NCI-H2196 (cell line): ENCODE measurements around the gene CUX1.
"Not testable (repeated sequence)": the region's sequence is repeated elsewhere in the genome, so short reads cannot be mapped to it uniquely, and the experiment has no call there.

Source experiments
- DNase-seq: peaks from one replicate; lab custom pipeline; 2025; ENCODE audit not compliant: unreplicated experiment; lab: John Stamatoyannopoulos, UW

The CUX1 gene

DNA sequence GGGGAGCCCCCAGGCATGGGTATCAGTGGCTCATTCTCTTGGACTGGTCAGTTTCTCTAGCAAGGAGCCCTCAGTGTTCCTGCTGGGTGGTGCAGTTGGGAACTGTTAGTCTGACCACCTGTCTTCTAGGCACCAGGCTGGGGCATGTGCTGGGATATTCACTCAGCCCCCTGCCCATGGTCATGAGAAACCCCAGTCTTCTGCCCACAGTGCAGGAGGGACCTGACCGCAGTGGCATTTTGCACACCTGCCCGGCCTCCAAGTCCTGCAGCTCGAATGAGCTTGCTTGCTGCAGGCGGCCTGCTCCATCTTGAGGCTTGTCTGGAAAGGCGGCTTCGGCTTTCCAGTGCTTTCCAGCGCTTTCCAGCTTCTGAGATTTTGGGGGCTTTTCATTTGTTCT, 36.3 kb downstream of the CUX1 start:
- no peak for DNase-seq

DNA sequence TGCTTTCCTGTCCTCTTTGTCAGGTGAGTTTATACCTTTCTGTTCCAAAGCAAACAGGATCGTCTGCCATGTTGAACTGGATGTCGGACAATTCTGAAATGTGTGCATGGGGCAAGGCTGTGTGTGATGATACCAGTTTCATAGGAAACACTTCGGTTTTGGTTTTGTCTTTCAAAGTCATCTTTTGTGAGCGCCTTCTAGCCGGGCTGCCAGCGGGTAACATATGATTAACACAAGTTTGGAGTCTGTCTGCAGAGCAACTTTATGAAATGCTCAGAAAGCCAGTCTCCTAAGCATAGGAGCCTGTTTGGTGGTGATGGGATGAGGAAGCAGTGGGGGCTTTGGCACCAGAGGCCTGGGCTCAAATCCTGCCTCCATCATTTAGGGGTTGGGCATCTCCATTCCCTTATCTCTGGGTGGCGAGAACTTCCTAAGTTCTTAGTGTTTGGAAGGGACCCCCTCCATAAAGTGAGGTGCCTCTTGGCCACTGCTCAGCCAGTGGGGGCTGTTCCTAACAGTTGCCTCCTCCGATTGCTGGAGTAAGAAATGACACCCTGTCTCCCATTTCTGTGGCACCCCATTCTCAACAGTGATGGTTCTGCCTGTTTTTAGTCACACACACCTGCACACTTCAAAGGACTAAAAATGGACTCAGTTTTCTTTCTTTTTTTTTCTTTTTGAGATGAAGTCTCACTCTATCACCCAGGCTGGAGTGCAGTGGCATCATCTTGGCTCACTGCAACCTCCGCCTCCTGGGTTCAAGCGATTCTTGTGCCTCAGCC, 36.8 kb downstream of the CUX1 start:
- DNase-seq = no peak

DNA sequence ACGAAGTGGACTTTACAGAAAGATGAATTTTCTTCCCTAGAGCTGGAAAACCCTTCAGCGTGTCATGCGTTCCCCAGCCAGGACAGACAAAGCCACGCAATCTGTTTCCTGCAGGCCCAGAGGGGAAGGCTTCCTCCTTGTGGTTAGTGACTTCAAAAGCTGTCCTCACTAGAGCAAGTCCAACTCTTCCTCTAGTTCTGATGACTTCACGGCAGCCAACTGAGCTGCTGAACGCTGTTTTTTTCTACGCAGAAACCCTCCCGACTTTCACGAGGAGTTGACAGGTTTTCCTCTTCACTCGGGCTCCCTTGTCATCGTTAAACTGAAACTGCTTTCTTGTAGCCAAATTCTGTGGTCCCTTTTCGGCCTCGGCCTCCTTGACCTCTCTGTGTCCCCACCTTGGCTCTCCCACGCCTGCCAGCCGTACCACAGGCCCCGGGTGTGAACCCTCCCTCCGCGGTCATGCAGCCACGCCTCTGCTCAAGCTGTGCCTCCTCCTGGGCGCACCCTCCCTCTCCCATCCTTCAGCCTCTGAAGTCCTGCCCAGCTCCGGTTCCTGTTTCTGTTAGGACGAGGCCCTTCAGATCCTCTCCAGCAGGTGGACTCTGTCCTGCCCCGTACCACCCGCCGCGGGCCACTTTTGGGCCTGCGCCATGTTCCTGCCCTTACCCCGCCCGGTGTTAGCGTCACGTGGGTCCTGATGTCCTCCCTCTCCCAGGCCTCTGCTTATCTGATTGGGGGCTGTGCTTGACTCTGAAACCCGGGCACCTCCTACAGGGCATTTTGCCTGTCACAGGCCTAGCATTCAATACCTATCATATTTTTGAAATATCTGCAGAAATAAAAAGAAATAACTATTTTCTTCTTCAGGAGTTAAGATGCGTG, 39.3 kb downstream of the CUX1 start:
- DNase-seq = peak; percentile 98

DNA sequence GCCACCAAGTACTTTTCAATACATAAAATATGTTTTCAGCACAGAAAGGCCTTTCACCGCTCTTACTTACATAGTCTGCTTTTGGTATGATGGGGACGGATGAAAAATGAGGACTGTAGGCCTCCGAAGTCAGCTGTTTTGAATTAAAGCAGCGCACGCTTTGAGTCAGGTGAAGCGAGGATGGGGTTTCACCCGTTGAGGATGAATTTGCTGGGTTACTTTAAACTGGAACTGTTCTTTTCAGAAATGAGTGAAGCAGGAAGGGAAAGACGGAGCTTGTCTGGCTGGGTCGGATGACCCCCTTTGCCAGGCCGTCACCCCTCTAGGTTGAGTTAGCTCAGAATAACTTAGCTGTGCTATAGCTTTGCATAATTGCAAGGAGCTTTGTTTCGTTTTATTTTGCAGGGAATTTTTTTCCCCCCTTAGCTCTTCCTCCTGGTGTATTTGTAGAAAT, 40.0 kb downstream of the CUX1 start:
- DNase-seq = no peak

DNA sequence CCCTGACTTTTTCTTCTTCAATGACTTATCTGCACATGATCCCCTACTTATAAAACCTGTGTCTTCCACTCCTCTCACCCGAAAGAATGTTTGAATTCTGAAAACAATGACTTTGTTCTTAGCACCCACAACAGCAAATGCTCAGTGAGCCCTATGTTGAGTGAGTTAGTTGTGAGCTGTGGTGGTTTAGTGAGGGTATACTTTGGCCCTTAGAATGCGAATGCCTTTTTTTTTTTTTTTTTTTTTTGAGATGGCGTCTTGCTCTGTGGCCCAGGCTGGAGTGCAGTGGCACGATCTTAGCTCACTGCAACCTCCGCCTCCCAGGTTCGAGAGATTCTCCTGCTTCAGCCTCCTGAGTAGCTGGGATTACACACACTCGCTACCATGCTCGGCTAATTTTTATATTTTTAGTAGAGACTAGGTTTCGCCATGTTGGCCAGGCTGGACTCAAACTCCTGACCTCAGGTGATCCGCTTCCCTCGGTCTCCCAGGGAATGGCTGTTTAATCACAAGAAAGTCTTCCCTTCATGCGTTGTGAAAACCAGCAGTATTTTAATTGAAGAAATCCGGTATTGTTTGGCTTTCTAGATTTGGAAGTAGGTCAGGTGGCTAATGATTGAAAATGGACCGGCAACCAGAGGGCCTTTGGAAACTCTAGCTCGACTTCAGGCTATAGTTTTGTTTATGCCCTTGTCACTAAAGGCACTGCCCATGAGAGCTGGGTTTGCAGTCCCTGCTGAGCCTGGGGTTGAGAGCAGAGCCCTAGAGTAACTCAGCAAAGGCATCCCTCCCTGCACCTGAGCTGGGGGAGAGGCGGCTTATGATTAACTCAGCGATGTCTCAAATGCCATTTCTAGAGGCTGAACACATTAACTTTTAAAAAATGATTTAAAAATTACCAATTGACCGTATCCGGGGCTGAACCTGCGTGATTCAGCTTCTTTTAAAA, 41.3 kb downstream of the CUX1 start:
- DNase-seq = no peak

DNA sequence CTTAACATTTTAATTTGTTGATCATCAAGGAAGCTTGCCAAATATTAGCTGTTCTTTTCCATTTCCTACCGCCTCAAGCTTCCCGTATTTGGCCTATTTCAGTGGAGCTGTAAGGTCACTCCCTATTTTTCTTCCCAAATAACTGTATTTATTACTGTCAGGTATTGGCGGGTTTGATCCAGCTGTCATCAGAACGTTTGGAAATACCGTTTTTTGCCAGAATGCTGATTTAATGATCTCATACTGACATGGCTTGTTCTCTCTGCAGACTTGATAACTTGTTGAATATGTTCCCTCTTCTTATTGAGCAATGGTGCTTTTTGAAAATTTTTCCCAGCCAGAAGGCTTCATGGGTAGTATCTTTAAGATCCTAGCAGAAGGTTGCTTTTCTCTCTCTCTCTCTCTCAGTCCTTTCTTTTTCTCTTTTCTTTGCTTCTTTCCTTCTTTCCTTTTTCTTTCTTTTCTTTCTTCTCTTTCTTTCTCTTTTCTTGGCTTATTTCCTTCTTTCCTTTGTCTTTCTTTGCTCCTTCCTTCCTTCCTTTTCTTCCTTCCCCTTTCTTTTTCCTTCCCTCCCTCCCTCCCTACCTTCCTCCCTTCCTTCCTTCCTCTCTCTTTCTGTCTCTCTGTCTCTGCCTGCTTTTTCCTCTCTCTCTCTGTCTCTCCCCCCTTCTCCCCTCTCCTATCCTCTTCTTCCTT, 42.1 kb downstream of the CUX1 start:
- DNase-seq = no peak

DNA sequence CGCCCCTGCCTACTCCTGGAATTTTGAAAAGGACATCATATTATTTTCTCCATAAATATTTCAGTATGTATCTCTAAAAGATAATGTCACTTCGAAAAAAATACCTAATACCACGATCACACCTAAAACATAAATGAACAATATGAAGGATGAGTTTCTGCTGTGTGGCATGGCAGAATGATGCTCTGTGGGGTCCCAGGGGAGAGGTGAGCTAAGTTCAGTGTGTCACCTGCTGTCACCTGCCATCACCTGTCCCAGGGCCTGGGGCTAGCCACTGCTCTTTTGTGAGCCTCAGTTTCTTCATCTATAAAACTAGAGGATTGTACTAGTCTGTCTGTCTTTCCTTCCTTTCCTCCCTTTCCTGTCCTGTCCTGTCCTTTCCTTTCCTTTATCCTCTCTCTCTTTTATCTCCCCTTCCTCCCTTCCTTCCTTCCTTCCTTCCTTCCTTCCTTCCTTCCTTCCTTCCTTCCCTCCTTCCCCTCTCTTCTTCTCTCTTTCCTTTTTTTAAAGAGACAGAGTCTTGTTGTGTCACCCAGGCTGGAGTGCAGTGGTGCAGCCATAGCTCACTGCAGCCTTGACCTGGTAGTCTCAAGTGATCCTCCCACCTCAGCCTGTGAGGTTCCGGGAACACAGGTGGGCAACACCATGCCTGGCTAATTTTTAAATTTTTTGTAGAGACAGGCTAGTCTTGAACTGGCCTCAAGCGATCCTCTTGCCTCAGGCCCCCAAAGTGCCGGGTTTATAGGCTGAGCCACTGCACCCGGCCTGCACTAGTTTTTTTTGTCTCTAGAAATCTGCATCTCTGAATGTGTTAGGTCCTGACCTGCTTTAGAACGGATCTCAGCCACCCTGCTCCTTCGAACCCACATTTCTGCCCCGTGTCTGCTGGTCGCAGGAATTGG, 43.1 kb downstream of the CUX1 start:
- DNase-seq = no peak

DNA sequence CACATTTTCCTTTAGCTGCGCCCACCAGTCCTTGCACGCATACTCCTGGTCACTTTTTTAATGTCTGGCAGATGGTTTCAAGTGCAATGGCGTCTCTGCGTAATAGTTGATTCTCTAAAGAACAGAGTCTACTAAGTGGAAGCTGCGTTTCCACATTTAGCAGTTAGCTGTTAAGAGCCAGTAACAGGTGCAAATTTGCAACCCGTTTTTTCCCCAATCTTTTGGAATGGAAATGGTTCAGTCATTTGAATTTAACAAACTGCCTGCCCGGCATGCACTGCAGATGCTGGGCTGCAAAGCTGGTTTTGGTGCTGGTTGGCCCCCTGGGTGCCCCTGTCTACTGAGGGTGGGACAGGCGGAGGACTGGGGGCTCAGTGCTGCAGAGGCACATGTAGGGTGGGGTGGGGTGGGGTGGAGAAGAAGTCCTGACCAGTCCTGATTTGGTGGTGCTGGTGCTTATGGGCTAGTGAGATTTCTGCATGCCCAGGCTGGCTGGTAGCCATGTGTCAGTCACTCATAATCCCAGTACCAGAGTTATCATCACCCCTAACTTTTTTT, 43.9 kb downstream of the CUX1 start:
- DNase-seq = no peak

DNA sequence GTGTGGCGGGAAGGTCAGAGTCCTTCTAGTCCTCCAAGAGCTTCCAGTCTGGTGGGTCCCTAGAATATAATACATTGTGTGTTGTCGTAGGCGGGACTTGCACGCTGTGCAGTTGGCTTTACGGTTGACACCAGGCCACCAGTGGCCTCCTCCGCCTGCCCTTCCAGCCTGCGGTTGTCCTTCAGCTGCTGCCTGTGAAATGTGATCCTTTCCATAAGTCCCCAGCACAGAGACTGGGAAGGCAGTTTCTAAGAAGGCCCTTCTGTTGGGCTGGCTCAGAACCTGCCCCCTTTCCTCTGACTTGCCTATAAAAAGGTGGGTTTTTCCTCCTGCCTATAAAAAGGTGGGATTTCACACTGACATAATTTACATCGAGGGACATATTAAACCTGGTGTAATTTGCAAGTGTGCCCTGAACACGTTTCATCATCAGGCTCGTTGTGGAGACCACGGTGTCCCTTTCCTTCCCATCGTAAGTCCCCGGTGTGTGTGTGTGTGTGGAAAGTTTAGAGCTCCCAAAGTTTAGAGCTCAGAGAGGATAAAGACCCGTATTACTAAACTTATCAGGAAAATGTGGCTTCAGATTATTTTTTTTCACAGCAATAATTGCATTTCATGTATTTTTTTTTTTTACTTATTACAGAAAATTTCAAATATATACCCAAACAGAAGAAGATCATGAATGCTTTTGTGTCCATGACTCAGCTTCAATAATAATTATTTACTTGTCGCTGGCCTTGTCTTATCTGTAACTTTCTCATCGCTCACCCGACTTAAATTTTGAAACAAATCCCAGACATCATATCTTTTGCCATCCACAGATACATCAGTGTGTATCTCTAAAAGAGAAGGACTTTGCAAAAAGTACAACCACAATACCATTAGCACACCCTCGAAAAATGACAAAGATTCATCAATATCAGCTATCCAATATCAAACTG, 45.1 kb downstream of the CUX1 start:
- peak; percentile 14 for DNase-seq

DNA sequence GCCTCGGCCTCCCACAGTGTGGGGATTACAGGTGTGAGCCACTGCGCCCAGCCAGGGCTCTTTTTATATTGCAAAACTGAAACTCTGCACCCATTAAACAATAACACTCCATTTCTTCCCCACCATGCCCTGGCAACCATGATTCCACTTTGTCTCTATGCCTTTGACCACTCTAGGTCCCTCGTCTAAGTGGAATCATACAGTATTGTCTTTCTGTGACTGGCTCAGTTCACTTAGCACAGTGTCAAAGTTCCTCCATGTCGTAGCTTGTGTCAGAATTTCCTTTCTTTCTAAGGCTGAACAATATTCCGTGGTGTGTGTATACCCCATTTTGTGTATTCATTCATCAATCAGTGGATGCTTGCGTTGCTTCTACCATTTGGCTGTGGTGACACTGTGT, 46.2 kb downstream of the CUX1 start:
- no peak for DNase-seq

DNA sequence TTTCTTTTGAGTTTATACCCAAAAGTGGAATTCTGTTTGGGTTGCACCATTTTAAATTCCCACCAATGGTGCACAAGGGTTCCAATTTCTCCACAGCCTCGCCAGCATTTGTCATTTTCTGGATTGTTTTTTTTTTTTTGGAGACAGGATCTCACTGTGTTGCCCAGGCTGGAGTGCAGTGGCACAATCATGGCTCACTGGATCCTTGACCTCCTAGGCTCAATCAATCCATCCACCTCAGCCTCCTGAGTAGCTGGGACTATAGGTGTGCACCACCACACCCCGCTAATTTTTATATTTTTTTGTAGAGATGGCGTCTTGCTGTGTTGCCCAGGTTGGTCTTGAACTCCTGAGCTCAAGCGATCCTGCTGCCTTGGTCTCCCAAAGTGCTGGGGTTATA, 46.6 kb downstream of the CUX1 start:
- no peak for DNase-seq

DNA sequence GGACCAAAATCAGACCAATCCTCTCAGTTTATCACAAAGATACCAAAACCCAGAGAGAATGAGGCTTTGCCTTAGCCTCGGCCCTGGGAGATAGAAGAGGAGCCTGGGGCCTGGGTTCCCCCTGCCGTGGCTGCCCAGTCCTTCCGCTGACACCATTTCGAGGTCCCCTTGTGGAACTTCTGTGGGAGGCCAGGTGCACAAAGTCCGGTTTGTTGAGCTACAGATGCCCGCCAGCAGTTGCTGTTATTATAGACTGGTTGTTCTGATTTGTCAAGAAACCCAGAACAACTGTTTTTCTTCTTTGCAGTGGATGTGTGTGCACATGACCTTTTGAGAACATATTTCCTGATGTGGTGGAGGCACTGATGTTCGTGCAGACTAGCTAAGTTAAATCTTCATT, 47.6 kb downstream of the CUX1 start:
- DNase-seq = no peak

DNA sequence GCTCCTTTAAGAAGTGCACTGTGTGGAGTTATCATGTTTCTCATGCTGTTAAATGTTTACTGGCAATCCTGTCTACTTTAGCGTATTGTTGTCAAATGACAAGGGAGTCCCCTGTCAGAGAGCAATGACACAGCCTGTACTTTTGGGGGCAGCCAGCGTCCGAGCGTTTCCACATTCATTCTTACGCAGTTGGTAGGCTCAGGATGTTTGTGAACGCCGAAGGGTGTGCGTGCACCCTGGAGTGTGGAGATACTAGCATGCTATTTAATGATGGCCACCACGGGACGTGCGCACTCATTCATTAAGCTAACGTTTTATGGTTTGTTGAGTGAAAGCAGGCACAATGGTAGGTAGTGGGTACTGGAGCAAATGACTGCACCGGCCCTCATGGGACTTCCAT, 48.0 kb downstream of the CUX1 start:
- DNase-seq = no peak

DNA sequence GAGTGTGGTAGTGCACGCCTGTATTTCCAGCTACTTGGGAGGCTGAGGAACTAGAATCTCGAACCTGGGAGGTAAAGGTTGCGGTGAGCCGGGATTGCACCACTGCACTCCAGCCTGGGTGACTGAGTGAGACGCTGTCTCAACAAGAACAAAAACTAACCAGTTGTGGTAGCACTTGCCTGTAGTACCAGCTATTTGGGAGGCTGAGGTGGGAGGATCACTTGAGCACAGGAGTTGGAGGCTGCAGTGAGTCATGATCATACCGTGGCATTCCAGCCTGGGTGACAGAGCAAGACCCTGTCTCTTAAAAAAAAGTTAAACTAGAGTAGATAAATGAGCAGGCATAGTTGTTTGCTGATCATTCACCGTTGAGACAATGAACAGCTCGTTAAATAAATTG, 48.9 kb downstream of the CUX1 start:
- DNase-seq = no peak

DNA sequence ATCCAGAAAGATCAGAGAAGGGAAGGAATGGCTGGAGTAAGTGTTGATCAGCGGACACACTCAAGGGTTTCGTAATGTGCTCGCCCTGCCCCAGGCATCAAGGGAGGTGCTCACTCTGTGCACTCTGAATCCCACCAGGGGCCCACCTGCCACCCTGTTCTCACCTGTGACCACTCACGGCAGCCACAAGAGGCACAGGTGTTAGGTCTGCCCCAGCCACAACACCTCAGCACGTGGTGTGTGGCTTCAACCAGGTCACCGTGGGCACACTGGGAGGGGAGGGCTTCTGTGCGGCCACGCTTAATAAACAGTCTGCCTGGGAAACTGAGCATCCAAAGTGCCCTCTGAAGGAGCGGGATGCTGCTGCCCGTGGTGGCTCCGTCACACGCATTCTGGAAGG, 49.8 kb downstream of the CUX1 start:
- DNase-seq = no peak

DNA sequence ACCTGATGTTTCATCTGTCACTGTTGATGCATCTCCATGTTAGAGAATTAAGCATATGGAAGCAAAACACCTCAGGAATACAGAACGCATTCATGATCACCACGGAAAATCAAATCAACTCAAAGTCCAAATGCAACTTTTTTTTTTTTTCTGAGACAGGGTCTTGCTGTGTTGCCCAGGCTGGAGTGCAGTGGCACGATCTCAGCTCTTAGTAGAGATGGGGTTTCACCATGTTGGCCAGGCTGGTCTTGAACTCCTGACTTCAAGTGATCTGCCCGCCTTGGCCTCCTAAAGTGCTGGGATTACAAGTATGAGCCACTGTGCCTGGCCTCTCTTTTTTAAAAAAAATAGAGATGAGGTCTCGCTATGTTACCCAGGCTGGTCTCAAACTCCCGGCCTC, 50.3 kb downstream of the CUX1 start:
- DNase-seq = not testable (repeated sequence)

DNA sequence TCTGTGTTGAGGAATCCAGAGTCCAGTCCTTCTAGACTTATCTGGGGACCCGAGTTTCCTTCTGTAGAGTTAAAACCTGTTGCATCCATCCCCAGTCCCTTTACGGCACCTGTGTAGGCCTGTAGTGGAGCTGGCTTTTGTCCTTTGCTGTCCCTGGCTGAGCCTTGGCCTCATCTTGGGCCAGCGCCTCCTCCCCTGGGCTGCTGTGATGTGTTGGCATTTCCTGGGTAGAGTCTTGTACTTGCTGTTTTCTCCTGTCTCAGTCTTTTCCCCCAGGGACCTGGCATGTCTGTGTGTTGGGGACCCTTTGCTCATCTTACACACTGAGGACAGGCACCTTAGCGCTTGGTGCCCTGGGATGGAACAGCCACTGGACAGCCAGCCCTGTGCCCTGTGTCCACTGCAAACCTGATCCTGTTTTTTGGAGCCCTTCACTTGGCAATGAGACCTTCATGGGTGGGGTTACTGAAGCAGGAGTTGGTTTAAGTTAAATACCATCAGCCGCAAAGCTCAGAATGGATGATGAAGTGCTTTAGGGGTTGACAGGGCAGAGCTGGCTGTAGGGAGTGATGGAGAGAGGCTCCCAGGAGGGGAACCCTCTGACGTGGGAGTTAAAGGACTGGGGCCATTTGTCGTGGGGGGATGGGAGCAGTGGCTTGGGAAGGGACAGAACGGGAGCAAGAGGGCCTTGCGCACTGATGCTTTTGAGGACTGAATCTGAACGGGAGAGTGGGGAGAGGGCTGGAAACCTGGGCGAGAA, 50.9 kb downstream of the CUX1 start:
- DNase-seq = no peak
